Measurements from ENCODE around the gene ZKSCAN1. TPM values are rescaled to one million over a fixed set of nuclear protein-coding genes. Genes with fewer than 3 reads are reported as not detected.
A peak's percentile ranks its signal among the peaks of the same experiment; 100 is the strongest.

ZKSCAN1 gene
- total RNA-seq, 8 experiments from 2014 or later: 26.1 to 68.7 (median 48.3) TPM

DNA sequence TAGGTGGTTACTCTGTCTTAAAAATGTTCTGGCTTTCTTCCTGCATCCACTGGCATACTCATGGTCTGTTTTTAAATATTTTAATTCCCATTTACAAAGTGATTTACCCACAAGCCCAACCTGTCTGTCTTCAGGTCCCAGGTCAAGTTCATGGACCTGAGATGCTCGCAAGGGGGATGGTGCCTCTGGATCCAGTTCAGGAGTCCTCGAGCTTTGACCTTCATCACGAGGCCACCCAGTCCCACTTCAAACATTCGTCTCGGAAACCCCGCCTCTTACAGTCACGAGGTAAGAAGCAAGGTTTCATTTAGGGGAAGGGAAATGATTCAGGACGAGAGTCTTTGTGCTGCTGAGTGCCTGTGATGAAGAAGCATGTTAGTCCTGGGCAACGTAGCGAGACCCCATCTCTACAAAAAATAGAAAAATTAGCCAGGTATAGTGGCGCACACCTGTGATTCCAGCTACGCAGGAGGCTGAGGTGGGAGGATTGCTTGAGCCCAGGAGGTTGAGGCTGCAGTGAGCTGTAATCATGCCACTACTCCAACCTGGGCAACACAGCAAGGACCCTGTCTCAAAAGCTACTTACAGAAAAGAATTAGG, 8.7 kb downstream of the ZKSCAN1 start:
- Histone ChIP-seq H3K27ac (no peak overlapping the region), H3K4me1 (replicated peaks in 1 of 2) (no peaks in the 10 kb centered on the region), H3K4me3 (no peak overlapping the region)
- no peak for ATAC-seq (replicated peaks in 6 of 8)
- in situ Hi-C loops (cut with MboI; ENCODE audit: low pct_unique_long_range_greater_than_20kb in 2 of 9, low sequenced_read_pairs in 9 of 9, unreplicated experiment in 9 of 9): no loop called here
- WGBS, 10 experiments: 73 to 100% (median 92%) methylated on average over 4 to 10 of the region's 12 CpGs; no CpG with 5 or more reads in 2 of the 10 experiments

DNA sequence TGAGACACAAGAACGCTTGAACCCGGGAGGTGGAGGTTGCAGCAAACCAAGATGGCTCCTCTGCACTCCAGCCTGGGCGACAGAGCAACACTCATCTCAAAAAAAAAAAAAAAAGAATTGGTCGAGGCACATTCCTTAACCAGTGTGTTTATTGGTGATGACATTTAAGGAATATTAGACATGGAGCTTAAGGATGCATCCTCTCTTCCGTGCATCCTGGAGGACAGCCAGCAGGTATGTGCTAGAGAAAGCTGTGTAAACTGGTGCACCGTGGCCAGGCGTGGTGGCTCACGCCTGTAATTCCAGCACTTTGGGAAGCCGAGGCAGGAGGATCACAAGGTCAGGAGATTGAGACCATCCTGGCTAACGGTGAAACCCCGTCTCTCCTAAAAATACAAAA, 11.8 kb downstream of the ZKSCAN1 start:
- 80 to 100% (median 98%) methylated on average over 1 to 10 of the region's 11 CpGs; no CpG with 5 or more reads in 5 of the 10 experiments for WGBS, 10 experiments
- H3K27ac ChIP-seq: no peak overlapping the region
- H3K4me1 ChIP-seq (replicated peaks in 1 of 2): no peaks in the 10 kb centered on the region
- in situ Hi-C loops (cut with MboI; ENCODE audit: low pct_unique_long_range_greater_than_20kb in 2 of 9, low sequenced_read_pairs in 9 of 9, unreplicated experiment in 9 of 9): loop anchor here in 1 of 9 experiments (25.0 kb wide), 1 partner anchor 90 kb away; the partner anchor contains the start of gene GJC3
- H3K4me3 ChIP-seq: no peak overlapping the region
- no peak for ATAC-seq (replicated peaks in 6 of 8)

DNA sequence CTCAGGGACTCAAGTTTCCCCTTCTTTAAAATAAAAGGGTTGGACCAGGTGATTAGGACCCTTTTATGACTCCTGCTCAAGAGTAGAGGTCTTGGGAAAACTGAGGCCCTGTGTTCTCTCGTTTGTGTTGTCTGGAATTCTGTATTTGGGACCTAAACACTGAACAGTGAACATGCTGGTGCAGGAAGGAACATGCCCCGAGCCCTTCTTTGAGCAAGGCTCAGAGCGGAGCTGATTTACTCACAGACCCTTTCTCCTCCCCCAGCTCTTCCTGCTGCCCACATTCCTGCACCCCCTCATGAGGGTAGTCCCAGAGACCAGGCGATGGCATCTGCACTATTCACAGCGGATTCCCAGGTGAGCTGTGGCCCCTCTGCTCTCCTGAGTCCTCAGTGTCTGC, 14.2 kb downstream of the ZKSCAN1 start:
- ATAC-seq (replicated peaks in 6 of 8): no peak
- Histone ChIP-seq H3K27ac (no peak overlapping the region), H3K4me3 (no peak overlapping the region), H3K4me1 (replicated peaks in 1 of 2) (no peaks in the 10 kb centered on the region)
- in situ Hi-C loops (cut with MboI; ENCODE audit: low pct_unique_long_range_greater_than_20kb in 2 of 9, low sequenced_read_pairs in 9 of 9, unreplicated experiment in 9 of 9): loop anchor here in 1 of 9 experiments (25.0 kb wide), 1 partner anchor 92 kb away; the partner anchor contains the start of gene GJC3
- WGBS, 10 experiments: 60 to 100% (median 89%) methylated on average over 1 to 4 of the region's 5 CpGs; no CpG with 5 or more reads in 4 of the 10 experiments

DNA sequence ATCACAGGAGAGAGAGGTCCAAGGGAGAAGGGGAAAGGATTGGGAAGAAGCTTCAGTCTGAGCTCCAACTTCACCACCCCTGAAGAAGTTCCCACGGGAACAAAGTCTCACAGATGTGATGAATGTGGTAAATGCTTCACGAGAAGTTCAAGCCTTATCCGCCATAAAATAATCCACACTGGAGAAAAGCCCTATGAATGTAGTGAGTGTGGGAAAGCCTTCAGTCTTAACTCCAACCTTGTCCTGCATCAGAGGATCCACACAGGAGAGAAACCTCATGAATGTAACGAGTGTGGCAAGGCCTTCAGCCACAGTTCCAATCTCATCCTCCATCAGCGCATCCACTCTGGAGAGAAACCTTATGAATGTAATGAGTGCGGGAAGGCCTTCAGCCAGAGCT, 18.1 kb downstream of the ZKSCAN1 start:
- H3K27ac ChIP-seq: no peak overlapping the region
- no peak for ATAC-seq (replicated peaks in 6 of 8)
- 84 to 100% (median 91%) methylated on average over 1 to 3 of the region's 6 CpGs; no CpG with 5 or more reads in 4 of the 10 experiments for WGBS, 10 experiments
- H3K4me3 ChIP-seq: no peak overlapping the region
- in situ Hi-C loops (cut with MboI; ENCODE audit: low pct_unique_long_range_greater_than_20kb in 2 of 9, low sequenced_read_pairs in 9 of 9, unreplicated experiment in 9 of 9): loop anchor here in 1 of 9 experiments (25.0 kb wide), 1 partner anchor 96 kb away; the partner anchor contains the start of gene GJC3
- no peaks in the 10 kb centered on the region for H3K4me1 ChIP-seq (replicated peaks in 1 of 2)

DNA sequence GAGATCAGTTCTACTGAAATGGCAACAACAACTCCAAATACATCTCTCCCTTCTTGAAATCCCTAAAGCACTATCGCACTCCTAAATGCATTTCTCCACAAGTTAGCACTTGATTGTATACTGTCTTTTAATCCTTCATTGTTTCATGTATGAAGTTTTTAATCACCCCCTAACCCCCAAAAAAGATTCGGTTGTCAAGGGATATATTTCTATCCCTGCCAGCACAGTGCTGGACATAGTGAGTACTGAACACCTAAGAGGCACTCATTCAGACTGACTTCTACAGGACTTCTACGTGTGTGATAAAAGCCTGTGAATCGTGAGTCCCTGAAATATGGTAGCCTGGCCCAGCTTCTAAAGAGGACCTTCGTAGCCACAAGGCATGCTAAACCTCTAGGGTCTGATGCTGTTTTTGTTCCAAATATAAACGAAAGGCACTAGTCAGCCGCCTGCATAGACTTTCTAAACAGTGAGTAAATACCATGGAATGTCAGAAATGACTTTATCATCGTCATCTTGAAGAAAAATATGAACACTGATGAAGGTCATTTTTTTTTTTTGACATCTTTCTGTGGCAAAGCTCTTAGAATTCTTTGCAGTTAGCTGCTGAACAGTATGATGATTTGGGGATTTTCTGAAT, 19.6 kb downstream of the ZKSCAN1 start:
- no peak overlapping the region for H3K4me3 ChIP-seq
- no peak overlapping the region for H3K27ac ChIP-seq
- no peak for ATAC-seq (replicated peaks in 6 of 8)
- no peaks in the 10 kb centered on the region for H3K4me1 ChIP-seq (replicated peaks in 1 of 2)
- in situ Hi-C loops (cut with MboI; ENCODE audit: low pct_unique_long_range_greater_than_20kb in 2 of 9, low sequenced_read_pairs in 9 of 9, unreplicated experiment in 9 of 9): loop anchor here in 1 of 9 experiments (25.0 kb wide), 1 partner anchor 98 kb away; the partner anchor contains the start of gene GJC3
- WGBS, 10 experiments: 35 to 100% (median 97%) methylated on average over 2 to 8 of the region's 8 CpGs

DNA sequence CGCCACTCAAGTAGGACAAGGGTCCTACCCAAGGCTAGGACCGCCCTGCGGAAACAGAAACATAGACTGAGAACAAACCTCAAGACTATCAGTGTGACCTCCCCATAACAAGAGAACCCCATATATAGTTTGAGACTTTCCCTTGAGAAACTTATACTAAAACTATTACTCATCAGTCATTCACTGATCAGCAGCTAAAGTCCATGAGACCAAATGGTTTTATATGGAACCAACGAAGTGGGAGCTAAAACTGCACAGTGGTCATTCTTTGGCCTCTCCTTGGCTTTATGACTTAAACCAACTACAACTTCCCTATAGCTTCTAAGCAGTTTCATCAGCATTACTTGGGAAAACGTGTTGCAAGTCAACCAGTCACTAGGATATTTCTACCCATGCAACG, 20.5 kb downstream of the ZKSCAN1 start:
- no peak for ATAC-seq (replicated peaks in 6 of 8)
- no peak overlapping the region for H3K4me3 ChIP-seq
- in situ Hi-C loops (cut with MboI; ENCODE audit: low pct_unique_long_range_greater_than_20kb in 2 of 9, low sequenced_read_pairs in 9 of 9, unreplicated experiment in 9 of 9): loop anchor here in 1 of 9 experiments (25.0 kb wide), 1 partner anchor 99 kb away; the partner anchor contains the start of gene GJC3
- WGBS, 10 experiments: 0 to 95% (median 67%) methylated on average over 1 to 6 of the region's 6 CpGs; no CpG with 5 or more reads in 1 of the 10 experiments
- H3K4me1 ChIP-seq (replicated peaks in 1 of 2): no peaks in the 10 kb centered on the region
- H3K27ac ChIP-seq: no peak overlapping the region

DNA sequence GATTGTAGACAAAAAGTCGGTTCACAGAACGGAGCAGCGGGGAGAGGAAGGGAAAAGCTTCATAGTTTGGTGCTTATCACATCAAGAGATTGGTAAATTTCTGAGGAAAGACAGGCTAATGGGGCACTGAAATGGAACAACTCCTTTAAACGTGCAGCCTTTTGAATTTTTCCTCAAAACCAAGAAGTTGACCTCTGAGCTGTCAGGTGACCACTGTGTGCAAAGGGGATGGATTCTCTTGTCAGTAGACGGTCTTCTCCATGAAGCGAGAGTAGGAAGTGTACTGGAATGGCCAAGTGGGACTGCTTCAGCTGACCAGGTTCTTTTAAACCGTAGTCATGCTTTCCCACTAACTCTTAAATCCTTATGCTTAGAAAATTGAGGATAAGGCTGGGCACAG, 22.9 kb downstream of the ZKSCAN1 start:
- Histone ChIP-seq H3K4me3 (no peak overlapping the region), H3K4me1 (replicated peaks in 1 of 2) (no peaks in the 10 kb centered on the region), H3K27ac (no peak overlapping the region)
- WGBS, 10 experiments: 60 to 100% (median 89%) methylated on average over 1 to 6 of the region's 7 CpGs; no CpG with 5 or more reads in 1 of the 10 experiments
- in situ Hi-C loops (cut with MboI; ENCODE audit: low pct_unique_long_range_greater_than_20kb in 2 of 9, low sequenced_read_pairs in 9 of 9, unreplicated experiment in 9 of 9): loop anchor here in 1 of 9 experiments (25.0 kb wide), 1 partner anchor 101 kb away; the partner anchor contains the start of gene GJC3
- ATAC-seq (replicated peaks in 6 of 8): no peak

DNA sequence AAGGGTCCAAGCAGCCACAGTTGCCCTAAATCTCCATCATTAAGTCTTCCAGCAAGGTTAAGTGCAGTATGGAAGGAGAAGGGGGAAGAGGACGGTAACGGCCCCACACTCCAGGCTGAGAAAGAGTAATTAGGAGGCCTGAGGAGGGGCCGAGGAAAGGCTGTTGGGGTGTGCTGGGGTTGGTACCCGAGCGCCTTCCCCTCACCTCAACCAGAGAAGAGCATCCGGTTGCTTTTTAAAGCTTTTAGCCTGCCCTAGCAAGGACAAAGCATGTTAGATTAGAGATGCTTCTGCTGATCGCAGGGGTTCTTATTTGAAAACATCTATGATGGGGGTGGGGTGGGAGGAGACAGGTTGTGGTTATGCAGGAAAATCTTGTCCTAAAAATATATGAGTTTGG, 25.2 kb downstream of the ZKSCAN1 start:
- ATAC-seq (replicated peaks in 6 of 8): no peak
- in situ Hi-C loops (cut with MboI; ENCODE audit: low pct_unique_long_range_greater_than_20kb in 2 of 9, low sequenced_read_pairs in 9 of 9, unreplicated experiment in 9 of 9): loop anchor here in 1 of 9 experiments (25.0 kb wide), 1 partner anchor 103 kb away; the partner anchor contains the start of gene GJC3
- no peak overlapping the region for H3K4me3 ChIP-seq
- no peaks in the 10 kb centered on the region for H3K4me1 ChIP-seq (replicated peaks in 1 of 2)
- 80 to 100% (median 94%) methylated on average over 1 to 7 of the region's 7 CpGs; no CpG with 5 or more reads in 3 of the 10 experiments for WGBS, 10 experiments
- no peak overlapping the region for H3K27ac ChIP-seq

DNA sequence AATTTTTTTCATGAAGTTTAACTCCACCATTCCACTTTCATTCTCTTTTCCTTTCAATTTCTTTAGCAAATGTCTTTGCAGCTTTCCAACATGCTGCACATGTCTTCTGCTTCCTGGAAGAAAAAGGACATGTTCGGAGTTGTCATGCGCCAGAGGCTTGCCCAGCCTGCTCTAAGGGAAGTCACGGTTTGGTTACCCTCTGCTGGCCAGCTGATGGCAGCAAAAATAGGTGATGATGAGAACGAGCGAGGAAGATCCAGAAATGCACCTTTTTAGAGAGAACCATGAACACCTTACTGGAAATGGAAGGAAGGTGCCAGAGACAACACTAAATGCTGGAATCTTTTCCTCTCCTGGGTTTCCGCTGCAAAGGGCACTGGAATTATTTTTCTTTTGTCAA, 29.3 kb downstream of the ZKSCAN1 start:
- H3K4me3 ChIP-seq: no peak overlapping the region
- in situ Hi-C loops (cut with MboI; ENCODE audit: low pct_unique_long_range_greater_than_20kb in 2 of 9, low sequenced_read_pairs in 9 of 9, unreplicated experiment in 9 of 9): loop anchor here in 1 of 9 experiments (25.0 kb wide), 1 partner anchor 107 kb away; the partner anchor contains the start of gene GJC3
- WGBS, 10 experiments: 20 to 100% (median 83%) methylated on average over 1 to 5 of the region's 6 CpGs; no CpG with 5 or more reads in 2 of the 10 experiments
- no peak overlapping the region for H3K27ac ChIP-seq
- H3K4me1 ChIP-seq (replicated peaks in 1 of 2): peaks cover 3 to 4% of the 10 kb centered on the region in 2 donors
- no peak for ATAC-seq (replicated peaks in 6 of 8)

DNA sequence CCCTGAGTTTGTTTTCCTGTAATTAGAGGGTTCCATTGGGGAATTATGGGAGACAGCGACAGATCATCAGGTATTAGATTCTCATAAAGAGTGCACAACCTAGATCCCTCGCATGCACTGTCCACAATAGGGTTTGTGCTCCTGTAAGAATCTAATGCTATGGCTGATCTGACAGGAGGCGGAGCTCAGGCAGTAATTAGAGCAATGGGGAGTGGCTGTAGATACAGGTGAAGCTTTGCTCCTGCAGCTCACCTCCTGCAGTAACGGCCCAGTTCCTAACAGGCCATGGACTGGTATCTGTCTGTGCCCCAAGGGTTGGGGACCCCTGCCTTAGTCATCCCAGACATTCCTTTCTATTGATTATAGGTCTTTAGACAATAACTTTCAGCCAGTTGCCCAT, 33.3 kb downstream of the ZKSCAN1 start:
- H3K27ac ChIP-seq: no peak overlapping the region
- no peak for ATAC-seq (replicated peaks in 6 of 8)
- peaks cover 10 to 12% of the 10 kb centered on the region in 2 donors for H3K4me1 ChIP-seq (replicated peaks in 1 of 2)
- in situ Hi-C loops (cut with MboI; ENCODE audit: low pct_unique_long_range_greater_than_20kb in 2 of 9, low sequenced_read_pairs in 9 of 9, unreplicated experiment in 9 of 9): loop anchor here in 1 of 9 experiments (25.0 kb wide), 1 partner anchor 111 kb away; the partner anchor contains the start of gene GJC3
- no peak overlapping the region for H3K4me3 ChIP-seq
- 81 to 100% (median 96%) methylated on average over 1 to 4 of the region's 4 CpGs; no CpG with 5 or more reads in 4 of the 10 experiments for WGBS, 10 experiments

DNA sequence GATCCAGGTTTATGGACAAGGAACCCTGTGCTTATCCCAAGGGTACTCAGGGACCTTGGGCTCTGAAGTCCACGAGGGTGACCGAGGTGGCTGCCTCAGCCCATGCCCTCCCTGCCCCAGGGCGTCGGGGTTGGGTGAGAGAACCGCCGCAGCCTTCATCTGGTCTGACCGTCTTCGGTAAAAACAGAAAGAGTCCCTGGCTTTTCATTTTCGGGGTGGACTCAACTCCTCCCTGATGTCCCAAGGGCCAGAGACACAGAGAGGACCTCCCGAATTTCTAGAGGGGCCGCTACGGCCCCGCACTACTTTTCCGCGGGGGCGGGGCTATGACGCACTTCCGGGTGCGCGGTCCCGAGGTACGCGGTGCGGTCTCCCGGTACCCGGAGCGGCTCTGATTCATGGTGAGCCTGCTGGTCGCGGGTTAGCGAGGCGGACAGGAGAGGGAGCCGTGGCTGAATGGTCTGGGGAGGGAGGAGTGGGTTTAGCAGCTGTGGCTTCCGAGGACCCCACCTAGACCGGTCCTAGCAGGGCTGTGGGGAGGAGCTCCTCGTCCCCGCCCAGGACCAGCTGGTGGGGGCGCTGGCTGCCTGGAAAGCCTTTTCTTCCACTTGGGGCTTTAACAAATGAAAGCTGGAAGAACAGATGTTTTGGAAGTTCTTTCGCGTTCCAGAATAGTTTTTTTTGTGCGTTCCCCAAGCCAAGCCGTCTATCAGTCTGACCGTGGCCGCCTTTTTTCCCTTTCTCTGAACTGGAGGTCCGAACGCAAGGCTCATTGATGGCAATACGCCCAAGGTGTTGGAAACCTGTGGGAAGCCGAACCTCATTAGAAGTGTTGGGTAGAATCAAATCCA, 34.3 kb downstream of the ZKSCAN1 start, which contains the start of gene ZSCAN21:
Gene ZSCAN21 (plus strand): TSS at position 334 of the 851 bp plus-strand sequence. CDS start 7,233 bp downstream, outside the sequence.
- Histone ChIP-seq H3K27ac (peak within 1 kb of the TSS; percentile 82 to 89), H3K4me1 (replicated peaks in 1 of 2) (peaks cover 10 to 12% of the 10 kb centered on the region in 2 donors), H3K4me3 (peak within 1 kb of the TSS; percentile 47 to 79 (median 68))
- in situ Hi-C loops (cut with MboI; ENCODE audit: low pct_unique_long_range_greater_than_20kb in 2 of 9, low sequenced_read_pairs in 9 of 9, unreplicated experiment in 9 of 9): loop anchor here in 1 of 9 experiments (25.0 kb wide), 1 partner anchor 112 kb away; the partner anchor contains the start of gene GJC3
- ATAC-seq (replicated peaks in 6 of 8): peak; percentile 84 to 99 (median 98)
- WGBS, 10 experiments: 0 to 11% (median 0%) methylated on average over 1 to 21 of the region's 47 CpGs; no CpG with 5 or more reads in 1 of the 10 experiments

DNA sequence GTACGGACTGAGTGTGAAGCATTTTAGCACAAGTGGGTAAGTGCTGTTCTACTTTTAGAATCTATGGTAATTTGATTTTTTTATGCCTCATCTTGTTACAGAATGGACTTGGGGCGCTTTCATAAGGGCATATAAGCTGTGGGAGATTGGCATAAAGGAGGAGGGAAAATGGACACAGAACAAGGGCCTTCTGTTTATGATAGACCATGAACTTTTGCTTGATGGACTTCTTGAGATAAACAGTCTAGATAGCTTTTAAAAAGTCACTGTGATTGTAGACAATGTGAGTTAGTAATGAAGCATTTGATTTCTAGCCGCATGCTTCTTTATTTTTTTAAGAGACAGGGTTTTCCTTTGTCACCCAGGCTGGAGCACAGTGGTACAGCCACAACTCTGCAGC, 36.2 kb downstream of the ZKSCAN1 start:
- Histone ChIP-seq H3K4me1 (replicated peaks in 1 of 2) (peaks cover 10 to 12% of the 10 kb centered on the region in 2 donors), H3K27ac (no peak overlapping the region), H3K4me3 (no peak overlapping the region)
- ATAC-seq (replicated peaks in 6 of 8): no peak
- WGBS, 10 experiments: 83 to 100% (median 96%) methylated on average over 1 to 2 of the region's 3 CpGs; no CpG with 5 or more reads in 2 of the 10 experiments
- in situ Hi-C loops (cut with MboI; ENCODE audit: low pct_unique_long_range_greater_than_20kb in 2 of 9, low sequenced_read_pairs in 9 of 9, unreplicated experiment in 9 of 9): no loop called here
